HG02798 (cell line): ENCODE measurements around the gene ZBTB9.

ENCODE experiments used
- ATAC-seq: cut with Tn5 transposase; IDR thresholded peaks from one replicate; pipeline ENCODE4 v1.9.1; 2021; ENCODE audit warnings: mild to moderate bottlenecking; ENCODE audit not compliant: unreplicated experiment, poor library complexity

ZBTB9 gene

GRCh38 chr6:33418690-33419291, 35.6 kb upstream of the ZBTB9 start:
- no peak for ATAC-seq

- ATAC-seq = no peak
These were observed 34.5 kb upstream of the ZBTB9 start, which contains the start of gene SYNGAP1 for GRCh38 chr6:33419580-33420490. TSS of gene SYNGAP1 (plus strand) at chr6:33420065. CDS start at chr6:33420265, 200 bp downstream.

DNA sequence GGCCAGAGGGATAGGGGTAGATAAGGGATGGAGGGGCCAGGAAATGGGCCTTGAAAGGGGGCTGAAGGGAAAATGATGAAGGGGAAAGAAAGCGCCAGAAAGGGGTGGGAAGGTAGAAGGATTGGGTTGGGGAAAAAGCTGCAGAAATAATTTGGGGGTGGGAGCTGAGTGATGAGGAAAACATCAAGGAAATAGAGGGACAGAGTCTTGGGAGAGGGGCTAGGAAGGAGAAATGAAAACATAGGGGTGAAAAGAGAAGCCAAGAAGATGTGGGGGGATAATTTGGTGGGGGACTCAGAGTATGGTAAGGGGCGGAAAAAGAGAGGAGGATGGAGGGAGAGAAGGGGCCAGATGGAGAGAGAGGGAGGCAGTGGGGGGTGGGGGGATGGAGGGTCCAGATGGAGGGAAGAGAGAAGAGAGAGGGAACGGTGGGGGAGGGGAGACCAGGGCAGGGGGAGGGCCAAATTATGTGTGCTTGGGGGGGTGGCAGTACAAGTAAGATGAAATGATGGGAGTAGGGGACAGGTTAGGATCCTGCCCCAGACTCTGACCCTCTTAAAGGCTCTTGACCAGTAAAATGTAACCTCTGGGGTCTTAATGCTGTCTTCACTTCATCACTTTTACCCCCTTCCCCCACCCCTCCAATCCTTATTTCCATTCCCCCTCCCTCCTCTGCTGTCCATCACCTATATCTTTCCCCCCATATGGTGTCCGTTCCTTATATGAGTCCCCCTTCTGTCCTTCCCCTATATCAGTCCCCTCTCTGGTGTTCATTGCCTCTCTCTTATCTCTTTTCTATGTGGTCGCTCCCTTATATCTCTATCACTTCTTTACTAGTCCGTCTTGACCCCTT, 33.7 kb upstream of the ZBTB9 start:
- ATAC-seq = no peak

DNA sequence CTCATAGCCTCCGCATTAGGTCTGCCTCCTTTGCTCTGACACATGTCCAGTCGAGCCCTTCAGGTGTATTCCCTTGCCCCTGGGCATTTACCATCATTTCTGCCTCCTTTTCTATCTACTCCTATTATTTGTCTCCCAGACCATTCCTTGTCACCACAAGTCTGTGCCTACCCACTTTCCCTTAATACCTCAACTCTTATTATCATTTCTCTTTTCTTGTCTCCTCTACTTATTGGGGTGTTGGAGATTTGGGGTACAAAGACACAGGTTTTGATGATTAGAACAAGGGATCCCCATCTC, 33.1 kb upstream of the ZBTB9 start:
- no peak for ATAC-seq

- no peak for ATAC-seq
These were observed 30.6 kb upstream of the ZBTB9 start for GRCh38 chr6:33423777-33424176.

DNA sequence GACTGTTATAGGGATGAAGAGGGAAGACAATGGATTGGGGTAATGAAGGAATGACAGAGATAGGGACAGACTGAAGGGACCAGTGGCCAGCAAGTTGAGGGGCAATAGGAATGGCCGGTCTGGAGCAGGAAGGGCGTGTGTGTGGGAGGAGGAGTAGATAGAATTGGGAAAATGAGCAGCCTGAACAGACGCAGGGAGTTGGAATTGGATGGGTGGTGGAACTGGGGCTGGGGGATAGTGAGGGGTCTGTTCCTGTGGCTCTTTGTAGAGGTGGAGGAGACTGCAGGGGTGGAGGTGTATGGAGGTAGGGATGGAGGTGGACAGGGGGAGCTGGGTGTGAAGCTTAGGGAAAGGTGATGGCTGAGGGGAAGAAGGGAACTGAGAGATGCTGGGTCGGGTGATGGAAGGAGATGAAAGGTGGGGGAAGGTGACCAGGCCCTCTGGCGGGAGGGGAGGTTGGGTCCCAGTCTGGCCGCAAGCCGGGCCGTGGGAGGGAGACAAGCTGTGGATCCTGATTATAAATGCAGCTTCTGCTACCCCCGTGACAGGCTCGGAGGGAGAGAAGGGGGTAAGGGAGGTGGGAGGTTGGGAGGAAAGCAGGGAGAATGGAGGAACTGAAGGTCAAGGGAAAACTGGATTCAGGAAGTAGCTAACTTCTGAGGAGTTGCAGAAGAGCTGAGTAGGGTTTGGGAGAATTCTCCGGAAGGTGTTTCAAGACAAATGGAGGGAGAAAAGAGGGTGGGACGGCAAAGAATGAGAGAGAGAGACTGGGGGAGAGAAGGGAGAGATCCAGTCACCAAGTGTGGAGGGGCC, 29.3 kb upstream of the ZBTB9 start:
- no peak for ATAC-seq

DNA sequence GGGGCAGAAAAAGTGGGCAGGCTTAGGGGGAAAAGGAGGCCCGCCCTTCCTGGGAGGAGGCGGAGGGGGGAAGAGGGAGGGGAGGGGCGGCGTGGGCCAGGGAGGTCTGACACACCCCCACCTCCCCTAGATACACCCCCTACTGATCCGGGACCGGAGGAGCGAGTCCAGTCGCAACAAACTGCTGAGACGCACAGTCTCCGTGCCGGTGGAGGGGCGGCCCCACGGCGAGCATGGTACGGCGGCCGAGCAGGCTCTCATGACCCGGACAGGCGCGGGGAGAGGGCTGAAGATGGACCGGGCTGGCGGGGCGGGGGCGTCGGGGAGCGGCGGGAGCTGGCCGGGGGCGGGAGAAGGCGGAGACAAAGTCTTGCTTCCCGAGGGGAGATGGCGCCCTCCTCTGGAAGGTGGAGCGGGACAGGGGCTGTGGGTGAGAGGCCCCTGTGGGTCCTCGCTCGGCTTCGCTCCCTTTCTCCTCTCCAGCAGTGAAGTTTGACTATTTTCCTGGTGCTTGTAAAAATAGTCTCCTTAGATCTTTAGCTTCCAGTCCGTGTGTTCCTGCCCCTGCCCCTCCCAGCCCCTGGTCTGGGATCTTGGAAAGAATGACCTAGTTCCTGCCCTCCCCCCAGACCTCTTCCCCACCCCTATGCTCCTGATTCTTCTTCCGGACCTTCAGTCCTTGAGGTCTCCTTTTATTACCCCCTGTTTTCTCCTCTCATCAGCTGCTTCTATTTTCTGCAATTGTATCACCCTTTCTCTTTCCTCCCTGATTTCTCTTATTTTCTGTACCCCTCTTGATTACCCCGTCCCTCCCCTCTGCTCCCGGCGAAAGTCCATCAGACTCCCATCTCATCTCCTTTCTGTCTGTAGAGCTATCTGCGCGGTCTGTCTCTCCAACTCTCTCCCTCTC, 28.5 kb upstream of the ZBTB9 start:
- peak; percentile 43 for ATAC-seq

- no peak for ATAC-seq
These were observed 27.5 kb upstream of the ZBTB9 start for GRCh38 chr6:33426590-33427511.

- no peak for ATAC-seq
These were observed 26.7 kb upstream of the ZBTB9 start for GRCh38 chr6:33427585-33428223.

- ATAC-seq = no peak
These were observed 26.0 kb upstream of the ZBTB9 start for GRCh38 chr6:33428224-33428965.

GRCh38 chr6:33428966-33429749, 25.2 kb upstream of the ZBTB9 start:
- ATAC-seq = no peak

DNA sequence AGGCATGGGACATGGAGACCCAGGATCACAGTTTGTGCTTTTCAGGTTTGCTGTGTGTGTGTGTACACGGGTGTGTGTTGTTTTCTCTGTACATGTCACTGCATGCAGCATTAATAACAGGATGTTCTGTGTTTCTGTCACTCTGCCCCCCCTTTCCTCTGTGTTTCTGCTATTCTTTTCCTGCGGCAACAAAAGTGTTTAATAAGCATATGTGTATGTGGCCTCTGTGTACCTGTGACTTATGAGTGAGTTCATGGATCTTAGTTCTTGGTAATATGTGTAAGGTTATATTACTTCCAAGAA, 24.7 kb upstream of the ZBTB9 start:
- ATAC-seq = no peak

GRCh38 chr6:33430334-33430733, 24.0 kb upstream of the ZBTB9 start:
- ATAC-seq = no peak

DNA sequence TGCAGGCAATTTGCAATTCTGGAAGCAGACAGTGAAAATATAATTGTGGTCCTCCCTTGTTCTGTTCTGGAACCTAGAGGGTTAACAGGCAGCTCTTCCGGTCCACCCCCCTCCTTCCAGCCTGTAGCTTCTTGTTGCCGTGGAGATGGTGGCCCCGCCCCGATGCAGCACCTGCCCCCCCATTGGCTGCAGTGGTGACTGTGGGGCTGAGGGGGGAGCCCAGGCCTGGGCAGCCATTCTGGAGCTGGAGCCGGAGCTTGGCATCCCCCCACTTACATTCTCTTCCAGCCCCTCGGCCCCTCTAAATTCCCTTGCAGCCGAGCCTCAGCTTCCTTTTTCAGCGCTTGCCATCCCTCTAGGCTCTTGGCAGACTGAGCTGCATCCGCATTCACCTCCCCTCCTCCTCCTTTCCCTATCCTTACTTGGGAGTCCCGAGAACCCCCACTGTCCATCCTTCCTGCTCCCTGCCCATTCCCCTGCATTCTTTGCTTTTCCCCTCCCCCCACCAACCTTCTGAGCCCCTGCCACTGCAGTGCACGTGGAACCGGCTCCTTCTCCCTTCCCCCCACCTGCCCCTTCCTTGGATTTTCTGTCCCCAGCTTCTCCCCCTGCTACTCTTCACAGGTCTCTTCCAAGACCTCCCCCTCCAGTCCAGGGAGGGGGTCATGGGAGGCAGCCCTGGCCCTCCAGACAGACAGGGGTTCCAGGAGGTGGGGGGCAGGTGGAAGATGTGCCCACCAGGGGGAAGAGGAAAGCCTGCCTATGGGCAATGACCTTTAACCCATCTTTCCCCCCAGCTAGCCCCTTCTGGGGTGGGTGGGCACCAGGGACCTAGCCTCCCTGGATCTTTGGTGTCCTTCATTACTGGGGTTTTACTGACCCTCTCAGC, 23.1 kb upstream of the ZBTB9 start:
- ATAC-seq = no peak

- no peak for ATAC-seq
These were observed 22.4 kb upstream of the ZBTB9 start for GRCh38 chr6:33431880-33432541.
